Measurements from ENCODE around the gene KCMF1.

The KCMF1 gene

DNA sequence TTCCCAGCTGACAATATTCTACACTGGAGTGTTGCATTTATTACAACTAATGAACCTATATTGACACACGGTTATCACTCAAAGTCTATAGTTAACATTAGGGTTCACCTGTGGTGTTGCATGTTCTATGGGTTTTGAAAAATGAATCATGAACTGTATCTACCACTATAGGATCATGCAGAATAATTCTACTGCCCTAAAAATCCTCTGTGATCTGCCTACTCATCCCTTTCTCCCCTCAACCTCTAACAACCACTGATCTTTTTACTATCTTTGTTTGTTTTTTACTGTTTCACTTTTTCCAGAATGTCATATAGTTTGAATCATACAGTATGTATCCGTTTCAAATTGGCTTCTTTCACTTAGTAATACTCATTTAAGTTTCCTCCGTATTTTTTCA is 114.6 kb downstream of the KCMF1 start:
- TF ChIP-seq, protein P1, sequence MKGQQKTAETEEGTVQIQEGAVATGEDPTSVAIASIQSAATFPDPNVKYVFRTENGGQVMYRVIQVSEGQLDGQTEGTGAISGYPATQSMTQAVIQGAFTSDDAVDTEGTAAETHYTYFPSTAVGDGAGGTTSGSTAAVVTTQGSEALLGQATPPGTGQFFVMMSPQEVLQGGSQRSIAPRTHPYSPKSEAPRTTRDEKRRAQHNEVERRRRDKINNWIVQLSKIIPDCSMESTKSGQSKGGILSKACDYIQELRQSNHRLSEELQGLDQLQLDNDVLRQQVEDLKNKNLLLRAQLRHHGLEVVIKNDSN (IDR thresholded peaks at IDR 0.05) = no peak
- TF ChIP-seq TAF1 (IDR thresholded peaks at IDR 0.05; ENCODE audit: low read depth) (no peak), TCF12 (IDR thresholded peaks at IDR 0.05; ENCODE audit: low read depth) (no peak), FOXM1 (IDR thresholded peaks at IDR 0.05; ENCODE audit: borderline replicate concordance, low read depth) (no peak), MAX (IDR thresholded peaks at IDR 0.05) (no peak), TEAD4 (IDR thresholded peaks at IDR 0.05) (no peak), CEBPB (IDR thresholded peaks at IDR 0.05) (no peak), RAD21 (IDR thresholded peaks at IDR 0.05; ENCODE audit: low read depth) (no peak), YY1 (IDR thresholded peaks at IDR 0.05; ENCODE audit: low read depth) (no peak), CREB1 (IDR thresholded peaks at IDR 0.05; ENCODE audit: low read depth) (no peak), ZBTB7A (IDR thresholded peaks at IDR 0.05; ENCODE audit: low read depth) (no peak), REST (IDR thresholded peaks at IDR 0.05; ENCODE audit: low read depth) (no peak), NFIC (IDR thresholded peaks at IDR 0.05) (no peak), EP300 (IDR thresholded peaks at IDR 0.05; ENCODE audit: borderline replicate concordance) (no peak), EGR1 (IDR thresholded peaks at IDR 0.05) (no peak)

DNA sequence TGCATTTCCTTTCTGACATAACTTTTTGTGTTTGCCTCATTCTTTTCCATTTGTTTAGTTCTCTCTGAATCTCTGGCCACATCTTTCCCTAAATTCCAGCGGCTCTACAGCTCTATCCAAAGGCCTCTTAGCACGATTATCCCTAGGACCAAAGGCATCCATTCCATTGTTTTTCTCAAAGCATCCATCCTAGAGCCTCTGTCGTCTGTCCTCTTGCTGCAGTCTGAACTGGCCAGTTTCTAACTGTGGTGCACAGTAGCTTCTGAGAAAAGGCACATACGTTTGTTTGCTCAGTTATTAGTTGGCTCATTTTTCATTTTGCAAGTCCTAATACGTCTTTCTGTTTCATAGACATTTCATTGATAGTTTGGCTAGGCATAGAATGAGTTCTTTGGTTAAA is 116.6 kb downstream of the KCMF1 start:
- no peak for TF ChIP-seq TEAD4 (IDR thresholded peaks at IDR 0.05)
- TF ChIP-seq, protein P1 (IDR thresholded peaks at IDR 0.05) = no peak
- no peak for TF ChIP-seq TAF1 (IDR thresholded peaks at IDR 0.05; ENCODE audit: low read depth)
- no peak for TF ChIP-seq CREB1 (IDR thresholded peaks at IDR 0.05; ENCODE audit: low read depth)
- TF ChIP-seq EGR1 (IDR thresholded peaks at IDR 0.05) = no peak
- TF ChIP-seq TCF12 (IDR thresholded peaks at IDR 0.05; ENCODE audit: low read depth) = no peak
- TF ChIP-seq EP300 (IDR thresholded peaks at IDR 0.05; ENCODE audit: borderline replicate concordance) = no peak
- TF ChIP-seq RAD21 (IDR thresholded peaks at IDR 0.05; ENCODE audit: low read depth) = no peak
- TF ChIP-seq YY1 (IDR thresholded peaks at IDR 0.05; ENCODE audit: low read depth) = no peak
- TF ChIP-seq REST (IDR thresholded peaks at IDR 0.05; ENCODE audit: low read depth) = no peak
- TF ChIP-seq MAX (IDR thresholded peaks at IDR 0.05) = no peak
- no peak for TF ChIP-seq ZBTB7A (IDR thresholded peaks at IDR 0.05; ENCODE audit: low read depth)
- no peak for TF ChIP-seq NFIC (IDR thresholded peaks at IDR 0.05)

- TF ChIP-seq CEBPB (IDR thresholded peaks at IDR 0.05) (no peak), FOXM1 (IDR thresholded peaks at IDR 0.05; ENCODE audit: borderline replicate concordance, low read depth) (no peak), NFIC (IDR thresholded peaks at IDR 0.05) (no peak), TEAD4 (IDR thresholded peaks at IDR 0.05) (no peak), MAX (IDR thresholded peaks at IDR 0.05) (no peak), TAF1 (IDR thresholded peaks at IDR 0.05; ENCODE audit: low read depth) (no peak), EP300 (IDR thresholded peaks at IDR 0.05; ENCODE audit: borderline replicate concordance) (no peak), CREB1 (IDR thresholded peaks at IDR 0.05; ENCODE audit: low read depth) (no peak), RAD21 (IDR thresholded peaks at IDR 0.05; ENCODE audit: low read depth) (no peak), YY1 (IDR thresholded peaks at IDR 0.05; ENCODE audit: low read depth) (no peak), REST (IDR thresholded peaks at IDR 0.05; ENCODE audit: low read depth) (no peak), EGR1 (IDR thresholded peaks at IDR 0.05) (no peak), ZBTB7A (IDR thresholded peaks at IDR 0.05; ENCODE audit: low read depth) (no peak), TCF12 (IDR thresholded peaks at IDR 0.05; ENCODE audit: low read depth) (no peak)
- TF ChIP-seq, protein P1 (IDR thresholded peaks at IDR 0.05) = no peak
Measured at GRCh38 chr2:85088921-85089320, 118.0 kb downstream of the KCMF1 start.

DNA sequence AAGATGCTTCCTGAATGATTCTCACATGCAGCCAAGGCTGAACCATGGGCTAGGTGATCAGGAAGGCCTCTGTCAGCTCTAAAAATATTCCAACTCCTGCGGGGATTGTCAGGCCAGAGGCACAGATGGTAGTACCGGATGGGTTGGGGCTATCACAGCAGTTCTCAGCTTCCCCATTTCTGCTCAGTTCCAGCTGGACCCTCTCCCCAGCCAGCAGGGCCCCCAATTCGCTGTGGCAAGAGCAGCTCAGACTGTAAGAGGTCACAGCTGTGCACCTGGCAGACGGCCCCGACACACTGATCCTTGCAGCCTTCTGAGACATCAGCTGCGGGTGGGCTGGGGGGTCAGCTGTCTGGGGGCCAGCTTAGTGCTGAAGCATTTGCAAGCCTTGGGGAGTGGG is 118.6 kb downstream of the KCMF1 start:
- TF ChIP-seq TAF1 (IDR thresholded peaks at IDR 0.05; ENCODE audit: low read depth) (no peak), CREB1 (IDR thresholded peaks at IDR 0.05; ENCODE audit: low read depth) (no peak), ZBTB7A (IDR thresholded peaks at IDR 0.05; ENCODE audit: low read depth) (no peak), REST (IDR thresholded peaks at IDR 0.05; ENCODE audit: low read depth) (no peak), CEBPB (IDR thresholded peaks at IDR 0.05) (no peak), NFIC (IDR thresholded peaks at IDR 0.05) (no peak), TCF12 (IDR thresholded peaks at IDR 0.05; ENCODE audit: low read depth) (no peak), MAX (IDR thresholded peaks at IDR 0.05) (no peak), RAD21 (IDR thresholded peaks at IDR 0.05; ENCODE audit: low read depth) (no peak), TEAD4 (IDR thresholded peaks at IDR 0.05) (no peak), FOXM1 (IDR thresholded peaks at IDR 0.05; ENCODE audit: borderline replicate concordance, low read depth) (no peak), EGR1 (IDR thresholded peaks at IDR 0.05) (no peak), YY1 (IDR thresholded peaks at IDR 0.05; ENCODE audit: low read depth) (no peak), EP300 (IDR thresholded peaks at IDR 0.05; ENCODE audit: borderline replicate concordance) (no peak)
- TF ChIP-seq, protein P1 (IDR thresholded peaks at IDR 0.05) = no peak
